COLO668 (cell line): ENCODE measurements around the gene GBF1.
"Not testable (repeated sequence)": the region's sequence is repeated elsewhere in the genome, so short reads cannot be mapped to it uniquely, and the experiment has no call there.

ENCODE experiments used
- DNase-seq: peaks from one replicate; lab custom pipeline; 2025; ENCODE audit not compliant: unreplicated experiment; lab: John Stamatoyannopoulos, UW

Gene GBF1

DNA sequence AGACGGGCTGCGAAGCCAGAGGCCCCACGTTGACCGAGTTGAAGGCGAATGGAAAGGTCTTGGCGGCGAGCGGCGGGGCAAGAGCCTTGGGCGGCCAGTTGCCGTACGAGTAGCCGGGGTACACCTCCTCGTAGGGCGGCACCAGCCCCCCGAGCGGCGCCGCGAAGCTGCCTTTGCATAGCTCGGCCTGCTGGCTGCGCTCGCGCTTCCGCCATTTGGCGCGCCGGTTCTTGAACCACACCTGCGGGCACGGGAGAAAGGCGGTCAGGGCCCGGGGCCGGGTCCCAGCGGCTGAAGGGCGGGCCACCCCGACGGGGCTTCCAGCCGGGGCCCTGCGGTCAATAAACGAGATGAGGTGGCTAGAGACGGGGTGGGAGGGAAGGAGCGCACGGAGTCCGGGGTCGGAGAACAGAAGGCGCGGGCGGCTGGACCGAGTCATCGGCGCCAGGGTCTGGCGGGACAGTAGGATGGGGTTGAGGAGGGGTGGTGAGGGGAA is 14.4 kb upstream of the GBF1 start:
- peak; percentile 60 for DNase-seq

DNA sequence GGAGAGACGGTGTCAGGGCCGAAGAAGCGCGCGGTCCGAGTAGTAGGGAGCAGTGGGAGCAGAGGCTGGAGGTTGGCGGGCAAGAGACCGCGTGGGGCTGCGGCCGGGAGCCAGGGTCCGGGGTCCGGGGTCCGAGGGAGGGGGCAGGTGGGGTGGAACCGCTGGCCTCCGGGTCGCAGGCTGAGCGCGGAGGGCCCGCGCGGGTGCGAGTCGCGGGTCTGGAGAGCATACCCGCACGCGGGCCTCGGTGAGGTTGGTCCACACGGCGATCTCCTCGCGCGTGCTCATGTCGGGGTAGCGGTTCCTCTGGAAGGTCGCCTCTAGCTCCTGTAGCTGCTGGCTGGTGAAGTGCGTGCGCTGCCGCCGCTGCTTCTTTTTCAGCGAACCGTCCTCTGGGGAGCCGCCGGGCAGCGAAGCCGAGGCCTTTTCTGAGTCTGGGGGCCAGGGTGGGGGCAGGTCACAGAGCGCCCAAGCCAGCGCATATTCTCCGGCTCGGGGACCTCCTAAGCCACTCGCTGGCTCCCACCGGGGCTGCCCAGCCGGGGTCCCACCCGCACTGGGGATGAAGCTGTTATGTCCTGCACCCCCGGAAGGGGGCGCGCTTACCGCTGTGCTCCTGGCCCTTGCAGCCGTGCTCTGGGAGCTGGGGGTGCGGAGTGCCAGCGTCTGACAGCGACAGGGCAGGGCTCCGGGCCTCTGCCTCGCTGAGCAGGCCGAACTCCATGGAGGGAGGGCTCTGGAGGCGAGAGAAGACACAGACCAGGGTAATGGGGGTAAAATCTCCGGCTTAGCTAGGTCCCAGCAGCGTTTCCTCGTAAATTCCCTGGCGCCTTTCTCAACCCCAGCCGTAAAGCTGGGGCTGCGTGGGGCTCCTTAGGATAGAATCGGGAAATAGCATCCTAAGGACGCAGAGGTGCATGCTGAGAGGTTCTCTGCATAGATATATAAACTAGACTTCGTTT is 13.7 kb upstream of the GBF1 start:
- peak; percentile 53 for DNase-seq

GRCh38 chr10:102233997-102234396 is 11.3 kb upstream of the GBF1 start:
- no peak for DNase-seq

GRCh38 chr10:102234888-102235597 is 10.3 kb upstream of the GBF1 start:
- no peak for DNase-seq

DNA sequence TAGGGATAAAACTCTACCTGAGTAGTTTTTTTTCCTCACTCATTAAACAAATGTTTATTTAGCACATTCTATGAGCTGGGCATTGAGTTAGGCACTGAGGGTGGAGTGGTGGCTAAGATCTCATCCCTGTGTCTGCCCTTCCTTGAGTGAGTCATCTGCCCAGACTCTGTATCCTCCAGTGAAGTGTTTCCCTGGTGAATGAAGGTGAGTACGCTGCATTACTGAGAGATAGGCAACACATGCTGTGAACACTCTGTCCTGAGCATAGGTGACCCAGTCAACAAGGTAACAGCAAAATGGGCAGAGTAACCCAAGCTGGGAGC is 9.8 kb upstream of the GBF1 start:
- no peak for DNase-seq

DNA sequence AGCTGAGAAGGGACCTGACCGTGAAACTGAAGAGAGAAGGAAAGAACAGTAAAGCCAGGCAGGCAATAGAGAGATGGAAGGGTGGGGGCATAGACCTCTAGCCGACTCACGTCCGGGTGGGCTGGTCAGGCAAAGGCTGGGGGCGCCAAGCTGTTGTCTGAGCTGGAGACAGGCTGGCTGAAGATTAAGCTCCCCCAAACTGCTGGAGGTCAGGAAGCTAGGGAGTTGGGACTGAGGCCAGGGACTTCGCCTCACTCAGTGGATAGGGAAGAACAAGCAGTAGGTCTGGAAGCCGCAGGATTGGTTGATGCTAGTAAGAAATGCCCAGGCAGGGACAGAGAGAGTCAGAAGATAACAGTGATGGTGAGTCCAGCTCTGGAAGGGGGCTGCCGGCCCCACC is 9.3 kb upstream of the GBF1 start:
- DNase-seq = no peak

DNA sequence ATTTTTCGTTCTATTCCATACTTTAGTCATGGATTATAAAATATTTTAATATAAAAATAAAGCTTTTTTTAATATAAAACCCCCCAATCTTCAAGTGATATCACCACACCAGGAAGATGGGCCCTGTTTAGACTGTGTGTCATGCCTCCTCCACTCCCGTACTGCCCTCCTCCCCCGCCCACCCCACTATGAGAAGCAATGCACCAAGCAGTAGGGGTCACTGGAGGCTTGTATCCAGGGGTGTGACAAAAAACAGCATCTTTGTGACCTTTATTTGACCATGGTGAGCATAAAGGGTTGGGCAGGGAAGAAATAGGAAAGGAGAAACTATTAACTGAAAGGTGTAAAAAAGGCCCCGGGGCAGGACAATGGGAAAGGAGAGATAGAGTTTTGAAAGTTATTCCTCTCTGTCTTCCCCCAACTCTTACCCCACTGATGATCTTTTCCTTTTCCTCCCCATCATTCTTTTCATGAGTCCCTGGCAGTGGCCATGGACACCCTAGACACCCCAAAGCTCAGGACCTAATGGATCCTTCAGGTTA is 7.5 kb upstream of the GBF1 start:
- DNase-seq = no peak

- DNase-seq = no peak
Measured at GRCh38 chr10:102240467-102241031, 4.8 kb upstream of the GBF1 start.

GRCh38 chr10:102241032-102241443 is 4.3 kb upstream of the GBF1 start:
- no peak for DNase-seq

GRCh38 chr10:102241444-102242117 is 3.8 kb upstream of the GBF1 start, which contains the start of gene PITX3:
Gene PITX3, minus strand, starts transcription at chr10:102241512. Its CDS starts 9,432 bp downstream, at chr10:102232080.
- DNase-seq = peak; percentile 81

DNA sequence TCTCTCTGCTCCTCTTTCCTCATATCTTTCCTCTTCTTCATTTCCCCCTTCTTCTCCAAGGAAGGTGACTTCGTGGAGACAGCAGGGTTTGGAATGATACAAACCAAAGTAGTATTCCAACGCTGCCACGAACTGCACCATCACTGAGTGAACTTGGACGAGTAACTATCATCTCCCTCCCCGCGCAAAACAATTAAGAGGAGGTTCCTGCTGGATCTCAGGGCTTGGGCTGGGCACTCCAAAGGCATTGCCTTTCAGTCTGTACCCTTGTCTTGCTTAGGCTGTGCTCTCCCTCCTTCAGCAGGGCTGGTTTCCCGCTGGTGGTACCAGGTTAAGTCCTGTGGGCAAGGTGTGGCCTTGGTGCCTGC is 3.2 kb upstream of the GBF1 start:
- no peak for DNase-seq

DNA sequence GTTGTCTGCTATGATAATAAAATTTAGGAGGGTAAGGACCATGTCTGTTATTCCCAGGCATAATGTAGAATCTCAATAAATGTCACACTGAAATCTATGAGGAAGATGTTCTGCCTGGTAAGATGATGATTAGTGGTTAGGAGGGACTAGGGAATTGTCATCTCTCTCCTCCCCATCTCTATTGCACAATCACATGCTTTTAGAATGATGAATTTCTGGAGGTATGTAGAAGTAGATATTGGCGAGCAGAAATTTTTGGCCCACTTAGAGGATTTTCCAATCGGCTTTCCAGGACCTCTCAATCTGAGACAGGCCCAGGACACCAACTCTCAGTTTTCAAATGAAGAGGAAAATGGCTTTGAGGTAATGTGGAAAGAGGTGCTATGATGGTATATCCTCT is 2.0 kb upstream of the GBF1 start:
- no peak for DNase-seq

- no peak for DNase-seq
Measured at GRCh38 chr10:102245932-102246251, 560 bp downstream of the GBF1 start.

- no peak for DNase-seq
Measured at GRCh38 chr10:102246261-102246660, 929 bp downstream of the GBF1 start.

DNA sequence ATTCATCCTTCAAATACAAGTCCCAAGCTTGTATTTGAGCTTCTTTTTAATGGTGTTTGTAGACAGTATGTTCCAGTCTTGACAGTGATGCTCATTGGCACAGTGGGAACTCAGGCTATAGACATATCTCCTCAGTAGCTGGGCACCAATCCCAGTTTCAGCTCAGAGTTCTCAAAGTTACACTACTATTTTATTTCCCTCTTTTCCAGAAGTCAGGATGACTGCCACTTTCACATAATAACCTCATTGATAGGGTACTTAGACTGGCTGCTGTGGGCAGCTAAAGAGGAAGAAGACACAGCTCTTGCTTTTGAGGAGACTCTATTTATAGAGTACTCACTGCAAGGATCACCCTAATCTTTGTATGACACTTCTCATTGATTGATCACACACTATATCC is 2.4 kb downstream of the GBF1 start:
- DNase-seq = no peak

DNA sequence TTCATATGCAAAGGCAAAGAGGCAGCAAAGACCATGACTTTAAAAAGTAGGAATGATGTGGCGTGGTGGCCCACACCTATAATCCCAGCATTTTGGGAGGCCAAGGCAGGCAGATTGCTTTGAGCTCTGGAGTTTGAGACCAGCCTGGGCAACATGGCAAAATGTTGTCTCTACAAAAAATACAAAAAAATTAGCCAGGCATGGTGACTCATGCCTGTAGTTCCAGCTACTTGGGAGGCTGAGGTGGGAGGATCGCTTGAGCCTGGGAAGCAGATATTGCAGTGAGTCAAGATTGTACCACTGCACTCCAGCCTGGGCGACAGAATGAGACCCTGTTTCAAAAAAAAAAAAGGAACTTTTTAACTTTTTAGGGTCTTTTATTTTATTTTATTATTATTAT is 7.2 kb downstream of the GBF1 start:
- DNase-seq = not testable (repeated sequence)

DNA sequence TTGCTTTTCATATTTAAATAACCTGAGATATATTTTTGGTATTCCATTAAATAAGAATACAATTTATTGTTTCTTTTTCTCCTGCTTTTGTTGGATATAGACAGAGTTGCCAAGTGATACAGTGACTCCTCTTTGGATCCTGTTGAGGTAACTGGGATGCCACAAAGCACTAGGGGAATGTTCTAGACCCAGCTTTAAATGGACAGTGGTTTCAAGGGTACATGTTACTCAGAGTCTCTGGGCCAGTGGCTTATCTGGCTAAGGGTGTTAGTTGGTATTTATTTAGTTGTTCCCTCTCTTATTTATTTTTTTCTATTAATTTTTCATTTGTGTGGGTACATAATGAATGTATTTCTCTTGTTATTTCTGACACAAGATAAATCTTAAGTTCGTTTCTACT is 9.1 kb downstream of the GBF1 start:
- no peak for DNase-seq

DNA sequence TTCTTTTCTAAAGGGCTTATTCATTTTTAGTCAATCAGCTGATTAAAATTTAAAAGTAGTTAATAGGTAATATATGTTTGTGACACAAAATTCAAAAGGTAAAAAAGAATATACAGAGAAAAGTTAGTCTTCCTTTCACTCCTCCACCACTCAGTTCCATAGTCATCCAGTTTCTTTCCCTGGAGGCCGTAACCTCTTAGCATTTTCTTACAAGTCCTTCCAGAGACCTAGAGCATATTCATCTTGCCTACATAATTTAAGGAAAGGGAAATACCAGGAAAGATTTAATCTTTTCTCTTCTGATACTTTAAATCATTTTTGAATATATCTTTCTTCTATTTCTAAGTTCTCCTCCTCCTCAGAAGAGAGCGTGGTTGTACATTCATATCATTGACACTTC is 10.1 kb downstream of the GBF1 start:
- no peak for DNase-seq

DNA sequence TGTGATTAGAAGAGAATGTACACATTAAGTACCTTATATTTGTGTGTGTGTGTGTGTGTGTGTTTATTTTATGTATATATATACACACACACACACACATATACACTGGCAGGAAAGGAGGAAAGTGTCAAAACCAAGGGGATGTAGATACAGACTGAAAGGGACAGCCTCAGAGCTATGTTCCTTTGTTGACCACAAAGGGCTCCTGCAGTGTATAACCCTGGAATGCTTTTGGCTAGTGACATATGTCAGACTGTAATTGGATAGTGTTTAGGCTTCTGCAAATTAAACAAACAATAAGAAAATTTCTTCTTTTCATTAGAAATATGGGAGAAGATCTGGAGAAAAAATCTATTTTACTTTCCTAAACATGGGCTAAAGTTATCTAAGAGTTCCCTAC is 15.9 kb downstream of the GBF1 start:
- DNase-seq = no peak

DNA sequence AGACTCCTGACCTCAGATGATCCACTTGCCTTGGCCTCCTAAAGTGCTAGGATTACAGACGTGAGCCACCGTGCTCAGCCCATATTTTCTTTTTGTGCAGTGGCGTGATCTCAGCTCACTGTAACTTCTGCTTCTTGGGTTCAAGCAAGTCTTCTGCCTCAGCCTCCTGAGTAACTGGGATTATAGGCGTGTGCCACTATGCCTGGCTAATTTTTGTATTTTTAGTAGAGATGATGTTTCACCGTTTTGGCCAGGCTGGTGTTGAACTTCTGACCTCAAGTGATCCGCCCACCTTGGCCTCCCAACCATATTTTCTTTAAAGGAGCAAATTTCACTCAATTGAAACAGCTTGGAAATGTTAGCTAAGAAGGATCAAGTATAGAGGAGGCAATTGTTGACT is 16.5 kb downstream of the GBF1 start:
- DNase-seq = no peak

GRCh38 chr10:102262744-102263370 is 17.5 kb downstream of the GBF1 start:
- DNase-seq = no peak
